Activated T-helper 2 cell treated with anti-CD3 and anti-CD28 coated beads, Interferon-gamma antibody, Interleukin-2, Interleukin-4, amounts not matched to agents 10 μg/mL and 5 μg/mL and 100 μg/mL, durations not matched to agents 14 hours and 24 hours and 36 hours (primary cell): Measurements from ENCODE around the gene TANC1. TPM values are rescaled to one million over a fixed set of nuclear protein-coding genes. Genes with fewer than 3 reads are reported as not detected.

ENCODE experiments used
- DNase-seq: peaks from one replicate; pipeline ENCODE4 v3.0.0; 2021; ENCODE audit warnings: low spot score
- H3K27ac Mint-ChIP-seq: one replicate; pipeline ENCODE4 v1.8.0; 2021; ENCODE audit warnings: mixed read lengths
- H3K27me3 Mint-ChIP-seq: one replicate; pipeline ENCODE4 v1.8.0; 2021; ENCODE audit warnings: low read depth, mixed read lengths
- H3K36me3 Mint-ChIP-seq: one replicate; pipeline ENCODE4 v1.8.0; 2021; ENCODE audit warnings: low read depth, mixed read lengths
- H3K4me1 Mint-ChIP-seq: one replicate; pipeline ENCODE4 v1.8.0; 2021; ENCODE audit warnings: low read depth, mixed read lengths
- H3K4me3 Mint-ChIP-seq: one replicate; pipeline ENCODE4 v1.8.0; 2021; ENCODE audit warnings: low read depth, mild to moderate bottlenecking, moderate library complexity, mixed read lengths
- H3K9me3 Mint-ChIP-seq: one replicate; pipeline ENCODE4 v1.8.0; 2021; ENCODE audit warnings: mixed read lengths
- intact Hi-C: fragments of 100-400 bp; cut with micrococcal nuclease; formaldehyde crosslinking; loops from one replicate; pipeline ENCODE4 v1.15.1; 2023
- total RNA-seq: library from RNA; stranded (reverse); gene quantifications from 2 replicates; pipeline ENCODE4 v1.2.3, GENCODE V29; 2022

Gene TANC1
- total RNA-seq, 1 donor from 2014 or later, result 0.34 TPM

- Mint-ChIP-seq H3K36me3 (no peaks in the 10 kb centered on the region), H3K27me3 (no peaks in the 10 kb centered on the region)
Measured at GRCh38 chr2:159082119-159082518, 113.7 kb downstream of the TANC1 start.

GRCh38 chr2:159084384-159085370 lies 116.2 kb downstream of the TANC1 start:
- Mint-ChIP-seq H3K4me1 (peaks cover 2% of the 10 kb centered on the region), H3K9me3 (no peaks in the 10 kb centered on the region), H3K27ac (no peak overlapping the region), H3K4me3 (no peak overlapping the region), H3K36me3 (no peaks in the 10 kb centered on the region), H3K27me3 (no peaks in the 10 kb centered on the region)
- no peak for DNase-seq
- intact Hi-C loops, result no loop called here

More at GRCh38 chr2:159082119-159082518, 113.7 kb downstream of the TANC1 start:
- H3K4me1 Mint-ChIP-seq, result peaks cover 2% of the 10 kb centered on the region
- H3K4me3 Mint-ChIP-seq, result no peak overlapping the region
- no peak for DNase-seq
- no peaks in the 10 kb centered on the region for H3K9me3 Mint-ChIP-seq
- no peak overlapping the region for H3K27ac Mint-ChIP-seq
- intact Hi-C loops, result no loop called here

GRCh38 chr2:159086342-159086741 lies 117.9 kb downstream of the TANC1 start:
- no peaks in the 10 kb centered on the region for H3K9me3 Mint-ChIP-seq
- intact Hi-C loops, result no loop called here
- H3K4me3 Mint-ChIP-seq, result no peak overlapping the region
- H3K27me3 Mint-ChIP-seq, result no peaks in the 10 kb centered on the region
- H3K36me3 Mint-ChIP-seq, result no peaks in the 10 kb centered on the region
- H3K27ac Mint-ChIP-seq, result no peak overlapping the region
- peaks cover 2% of the 10 kb centered on the region for H3K4me1 Mint-ChIP-seq
- DNase-seq, result no peak

- Mint-ChIP-seq H3K27ac (no peak overlapping the region), H3K4me1 (peaks cover 5% of the 10 kb centered on the region), H3K27me3 (no peaks in the 10 kb centered on the region), H3K36me3 (no peaks in the 10 kb centered on the region), H3K9me3 (no peaks in the 10 kb centered on the region), H3K4me3 (no peak overlapping the region)
- DNase-seq, result no peak
- intact Hi-C loops, result no loop called here
Measured at GRCh38 chr2:159086826-159087225, 118.4 kb downstream of the TANC1 start.

- no peaks in the 10 kb centered on the region for H3K36me3 Mint-ChIP-seq
- DNase-seq, result no peak
- no peaks in the 10 kb centered on the region for H3K27me3 Mint-ChIP-seq
Measured at GRCh38 chr2:159088906-159089305, 120.5 kb downstream of the TANC1 start.

GRCh38 chr2:159089543-159089942 lies 121.1 kb downstream of the TANC1 start:
- Mint-ChIP-seq H3K4me3 (no peak overlapping the region), H3K27ac (no peak overlapping the region), H3K9me3 (no peaks in the 10 kb centered on the region), H3K4me1 (peaks cover 14% of the 10 kb centered on the region), H3K27me3 (no peaks in the 10 kb centered on the region), H3K36me3 (no peaks in the 10 kb centered on the region)
- intact Hi-C loops, result no loop called here
- no peak for DNase-seq

More at GRCh38 chr2:159088906-159089305, 120.5 kb downstream of the TANC1 start:
- Mint-ChIP-seq H3K9me3 (no peaks in the 10 kb centered on the region), H3K4me1 (peaks cover 14% of the 10 kb centered on the region), H3K4me3 (no peak overlapping the region), H3K27ac (no peak overlapping the region)
- intact Hi-C loops, result no loop called here

- no peak for DNase-seq
- peaks cover under 1% of the 10 kb centered on the region for H3K9me3 Mint-ChIP-seq
- H3K4me3 Mint-ChIP-seq, result no peak overlapping the region
- no peak overlapping the region for H3K27ac Mint-ChIP-seq
- H3K4me1 Mint-ChIP-seq, result peaks cover 14% of the 10 kb centered on the region
- intact Hi-C loops, result no loop called here
- H3K27me3 Mint-ChIP-seq, result no peaks in the 10 kb centered on the region
- H3K36me3 Mint-ChIP-seq, result no peaks in the 10 kb centered on the region
Measured at GRCh38 chr2:159090514-159091201, 122.2 kb downstream of the TANC1 start.

GRCh38 chr2:159091381-159091780 lies 122.9 kb downstream of the TANC1 start:
- DNase-seq, result no peak
- peaks cover 12% of the 10 kb centered on the region for H3K4me1 Mint-ChIP-seq
- no peak overlapping the region for H3K4me3 Mint-ChIP-seq
- no peaks in the 10 kb centered on the region for H3K36me3 Mint-ChIP-seq
- peaks cover 8% of the 10 kb centered on the region for H3K9me3 Mint-ChIP-seq
- H3K27me3 Mint-ChIP-seq, result no peaks in the 10 kb centered on the region
- intact Hi-C loops, result no loop called here
- no peak overlapping the region for H3K27ac Mint-ChIP-seq

GRCh38 chr2:159091976-159092375 lies 123.5 kb downstream of the TANC1 start:
- H3K4me3 Mint-ChIP-seq, result no peak overlapping the region
- intact Hi-C loops, result no loop called here
- no peak for DNase-seq
- peaks cover 12% of the 10 kb centered on the region for H3K4me1 Mint-ChIP-seq
- H3K27ac Mint-ChIP-seq, result no peak overlapping the region
- no peaks in the 10 kb centered on the region for H3K27me3 Mint-ChIP-seq
- H3K36me3 Mint-ChIP-seq, result no peaks in the 10 kb centered on the region
- H3K9me3 Mint-ChIP-seq, result peaks cover 14% of the 10 kb centered on the region

GRCh38 chr2:159093497-159093896 lies 125.1 kb downstream of the TANC1 start:
- Mint-ChIP-seq H3K9me3 (peaks cover 14% of the 10 kb centered on the region), H3K4me3 (no peak overlapping the region), H3K4me1 (peaks cover 15% of the 10 kb centered on the region), H3K36me3 (no peaks in the 10 kb centered on the region), H3K27me3 (no peaks in the 10 kb centered on the region), H3K27ac (no peak overlapping the region)
- DNase-seq, result no peak
- intact Hi-C loops, result no loop called here

- H3K4me1 Mint-ChIP-seq, result peaks cover 16% of the 10 kb centered on the region
- DNase-seq, result no peak
- no peak overlapping the region for H3K4me3 Mint-ChIP-seq
- intact Hi-C loops, result no loop called here
- H3K27me3 Mint-ChIP-seq, result no peaks in the 10 kb centered on the region
- no peaks in the 10 kb centered on the region for H3K36me3 Mint-ChIP-seq
- no peak overlapping the region for H3K27ac Mint-ChIP-seq
- H3K9me3 Mint-ChIP-seq, result peaks cover 14% of the 10 kb centered on the region
Measured at GRCh38 chr2:159094173-159094737, 125.8 kb downstream of the TANC1 start.

GRCh38 chr2:159095813-159096212 lies 127.4 kb downstream of the TANC1 start:
- intact Hi-C loops, result no loop called here
- no peaks in the 10 kb centered on the region for H3K36me3 Mint-ChIP-seq
- no peak overlapping the region for H3K27ac Mint-ChIP-seq
- H3K27me3 Mint-ChIP-seq, result no peaks in the 10 kb centered on the region
- peaks cover 14% of the 10 kb centered on the region for H3K9me3 Mint-ChIP-seq
- DNase-seq, result no peak
- H3K4me1 Mint-ChIP-seq, result peaks cover 19% of the 10 kb centered on the region
- no peak overlapping the region for H3K4me3 Mint-ChIP-seq
